DMS 273 (cell line): ENCODE results near the gene MCM9.

Source experiments
- DNase-seq: peaks from one replicate; lab custom pipeline; 2025; ENCODE audit not compliant: unreplicated experiment; lab: John Stamatoyannopoulos, UW

Gene MCM9

DNA sequence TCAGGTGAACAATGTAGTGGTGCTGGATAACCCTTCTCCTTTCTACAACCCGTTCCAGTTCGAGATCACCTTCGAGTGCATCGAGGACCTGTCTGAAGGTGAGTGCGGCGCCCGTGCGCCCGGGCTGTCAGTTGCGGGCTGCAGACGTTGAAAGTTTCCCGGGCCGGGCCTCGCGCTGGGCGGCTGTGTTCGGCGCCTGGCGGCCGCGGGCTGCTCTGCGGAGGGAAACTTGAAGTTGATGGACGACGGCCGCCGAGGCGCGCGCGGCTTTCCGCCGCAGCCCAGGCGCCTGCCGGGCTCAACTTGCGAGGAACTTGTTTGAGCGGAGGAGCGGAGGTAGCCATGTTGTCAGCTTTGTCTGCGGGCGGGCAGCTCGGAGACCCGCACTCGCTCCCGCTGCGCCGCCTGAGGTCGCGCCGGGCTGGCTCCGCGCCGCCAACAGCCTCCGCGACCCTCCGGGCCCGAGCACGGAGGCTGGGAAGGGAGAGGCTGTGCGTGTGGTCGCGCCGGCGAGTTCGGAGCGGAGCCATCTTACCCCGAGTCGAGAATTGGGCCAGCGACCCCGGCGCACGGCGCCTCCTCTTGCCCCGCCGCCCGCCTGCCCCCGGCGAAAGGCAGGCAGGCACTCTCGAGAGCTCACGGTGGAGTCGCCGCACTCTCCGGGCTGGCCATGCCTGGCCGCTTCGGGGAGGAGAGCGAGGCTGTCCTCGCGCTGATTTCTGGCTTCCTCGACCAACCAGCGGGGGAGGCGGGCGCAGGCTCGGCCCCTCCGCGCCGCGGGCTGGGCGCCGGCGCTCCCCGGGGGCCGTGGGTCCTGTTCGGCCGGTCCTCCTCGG lies 40.3 kb downstream of the MCM9 start:
- DNase-seq, result peak; percentile 79

DNA sequence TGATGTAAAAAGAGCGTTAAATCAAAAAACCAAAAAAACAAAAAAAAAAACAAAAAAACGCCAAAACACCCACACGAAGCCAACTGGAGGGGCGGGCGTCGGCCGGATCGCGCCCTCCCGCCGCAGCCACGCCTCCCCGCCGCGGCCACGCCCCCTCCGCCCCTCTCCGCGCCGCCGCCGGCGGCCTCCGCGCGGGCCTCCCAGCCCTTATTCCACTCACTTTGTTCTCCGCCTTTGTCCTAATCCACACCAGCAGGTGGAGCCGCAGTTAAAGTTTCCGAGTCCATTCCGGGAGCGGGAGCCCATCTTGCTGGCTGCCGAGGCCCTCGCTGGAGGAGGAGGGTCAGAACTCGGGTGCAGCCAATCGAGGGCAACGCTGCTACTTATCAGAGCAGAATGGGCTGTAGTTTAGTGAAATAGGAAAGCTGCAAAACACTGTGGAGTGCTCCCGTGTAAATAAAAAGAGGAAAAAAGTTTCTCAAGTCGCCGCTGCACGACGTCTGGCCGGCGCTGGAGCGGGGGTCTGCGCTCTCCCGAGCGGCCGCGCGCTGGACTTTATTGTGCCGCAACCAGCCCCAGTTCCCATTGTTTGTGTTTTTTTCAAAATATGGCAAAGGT lies 41.0 kb downstream of the MCM9 start, which contains the start of gene ASF1A:
Gene ASF1A (plus strand): TSS at position 346 of the 618 bp plus-strand sequence. CDS start 262 bp downstream, at position 608.
- peak; percentile 99 for DNase-seq

DNA sequence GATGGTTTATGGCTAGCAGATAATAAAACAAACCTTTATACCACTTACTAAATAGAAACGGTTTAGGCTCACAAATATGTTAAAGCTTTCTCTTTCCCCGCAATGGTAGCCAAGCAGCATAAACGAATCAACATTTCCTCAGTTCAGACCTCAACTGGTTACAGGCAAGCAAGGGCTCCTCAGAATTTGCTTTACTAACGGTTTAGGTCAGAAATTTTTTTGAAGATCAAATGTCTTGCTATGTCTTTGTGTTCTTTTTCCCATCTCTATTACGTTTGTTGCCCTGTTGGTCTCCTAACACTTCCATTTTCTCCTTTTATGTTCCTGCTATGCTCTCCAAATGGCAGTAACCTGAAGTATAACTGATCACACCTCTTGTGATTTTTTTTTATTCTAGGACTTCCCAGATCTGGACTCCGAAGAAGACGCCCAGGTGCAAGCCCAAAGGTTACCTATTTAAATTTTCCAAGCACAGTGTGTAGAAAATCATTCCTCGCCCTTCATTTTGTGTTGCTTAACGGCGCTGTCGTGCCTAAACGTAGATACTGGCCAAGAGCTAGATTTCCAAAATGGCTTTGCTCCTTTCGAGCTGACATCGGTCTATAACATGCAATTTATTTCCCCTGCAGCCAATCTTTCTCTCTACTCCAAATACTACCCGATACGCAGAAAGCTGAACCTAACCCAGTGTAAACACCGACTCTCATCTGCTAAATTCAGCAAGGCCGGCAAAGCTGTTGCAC lies 41.7 kb downstream of the MCM9 start:
- peak; percentile 82 for DNase-seq

DNA sequence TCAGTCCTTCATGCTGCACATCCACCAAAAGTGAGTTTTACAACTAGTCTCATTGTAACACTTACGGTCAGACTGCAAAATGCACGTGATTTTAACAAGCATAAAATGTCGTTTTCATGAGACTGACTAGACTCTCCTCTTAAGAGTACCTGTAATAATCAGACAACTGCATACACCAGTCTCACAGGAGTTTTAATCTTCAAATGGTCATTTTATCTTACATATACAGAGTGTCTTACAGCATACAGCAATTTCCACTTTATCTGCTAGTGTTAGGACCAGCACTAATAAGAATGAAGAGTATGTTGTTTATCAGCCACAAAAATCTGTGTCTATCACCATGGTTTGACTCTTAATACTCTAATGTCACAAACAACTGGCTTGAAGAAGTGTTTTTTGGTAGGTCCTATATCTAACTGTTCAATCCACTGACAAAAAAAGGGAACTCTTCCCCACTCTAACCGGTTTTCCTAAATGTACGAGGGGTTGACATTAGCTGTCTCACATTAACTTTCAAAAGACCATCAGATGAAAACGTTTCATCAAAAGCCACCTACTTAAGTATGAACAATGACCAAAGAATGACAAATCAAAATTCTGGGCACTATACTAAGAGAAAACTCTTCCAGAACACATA lies 42.5 kb downstream of the MCM9 start:
- DNase-seq, result no peak

DNA sequence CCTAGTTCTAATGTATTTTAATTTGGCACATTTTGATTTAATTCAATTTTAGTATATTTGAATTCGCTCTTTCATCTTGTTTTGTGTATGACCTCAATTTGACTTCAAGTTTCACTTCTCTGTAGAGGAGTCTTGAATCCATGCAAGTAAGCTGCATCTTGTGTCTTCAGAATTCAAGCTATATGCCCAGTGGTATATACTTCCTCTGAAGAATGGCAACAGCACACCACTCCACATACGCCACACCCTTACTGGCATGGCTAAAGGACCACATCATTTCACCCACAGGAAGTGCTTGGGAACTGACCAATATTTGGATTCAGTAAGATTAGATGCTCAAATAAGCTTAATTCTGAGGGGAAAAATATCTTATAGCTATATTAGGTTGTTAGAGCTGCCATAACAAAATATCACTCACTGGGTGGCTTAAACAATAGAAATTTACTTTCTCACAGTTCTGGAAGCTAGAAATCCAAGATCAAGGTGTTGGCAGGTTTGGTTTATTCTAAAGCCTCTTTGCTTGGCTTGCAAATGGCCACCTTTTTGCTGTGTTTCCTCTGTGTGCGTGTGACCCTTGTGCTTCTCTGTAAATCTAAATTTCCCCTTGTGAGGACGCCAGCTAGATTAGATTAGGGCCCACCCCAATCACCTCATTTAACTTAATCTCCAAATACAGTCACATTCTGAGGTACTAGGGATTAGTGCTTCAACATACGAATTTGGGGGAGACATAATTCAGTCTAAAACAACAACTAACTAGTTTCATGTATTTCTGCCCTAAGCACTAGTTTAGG lies 43.8 kb downstream of the MCM9 start:
- no peak for DNase-seq

DNA sequence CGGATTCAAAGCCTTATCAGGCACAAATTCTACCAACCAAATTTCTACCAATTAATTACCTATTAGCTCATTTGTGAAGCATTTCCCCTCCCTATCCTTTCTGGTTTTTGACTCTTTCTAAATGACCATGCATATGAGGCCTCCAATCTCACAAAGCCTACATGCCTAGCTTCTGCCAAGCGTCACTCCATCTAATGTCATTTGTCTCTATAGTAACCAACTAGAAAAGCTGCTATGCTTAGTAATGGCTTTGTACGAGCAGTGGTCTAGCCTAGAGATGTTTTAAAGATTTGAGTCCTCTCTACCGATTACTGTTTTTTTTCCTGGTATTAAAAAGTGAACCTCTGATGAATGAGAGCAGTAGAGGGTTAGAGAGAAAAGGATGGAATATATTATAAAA lies 45.8 kb downstream of the MCM9 start:
- no peak for DNase-seq

DNA sequence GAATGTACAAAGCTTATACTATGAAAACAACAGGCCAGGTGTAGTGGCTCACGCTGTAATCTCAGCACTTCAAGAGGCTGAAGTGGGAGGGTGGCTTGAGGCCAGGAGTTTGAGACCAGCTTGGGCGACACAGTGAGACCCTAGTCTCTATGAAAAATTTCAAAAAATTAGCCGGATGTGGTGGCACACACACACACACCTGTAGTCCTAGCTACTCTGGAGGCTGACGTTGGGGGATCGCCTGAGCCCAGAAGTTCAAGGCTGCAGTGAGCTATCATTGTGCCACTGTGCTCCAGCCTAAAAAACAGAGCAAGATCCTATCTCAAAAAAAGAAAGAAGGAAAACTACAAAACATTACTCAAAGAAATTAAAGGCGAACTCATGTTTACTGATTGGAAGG lies 48.3 kb downstream of the MCM9 start:
- no peak for DNase-seq

DNA sequence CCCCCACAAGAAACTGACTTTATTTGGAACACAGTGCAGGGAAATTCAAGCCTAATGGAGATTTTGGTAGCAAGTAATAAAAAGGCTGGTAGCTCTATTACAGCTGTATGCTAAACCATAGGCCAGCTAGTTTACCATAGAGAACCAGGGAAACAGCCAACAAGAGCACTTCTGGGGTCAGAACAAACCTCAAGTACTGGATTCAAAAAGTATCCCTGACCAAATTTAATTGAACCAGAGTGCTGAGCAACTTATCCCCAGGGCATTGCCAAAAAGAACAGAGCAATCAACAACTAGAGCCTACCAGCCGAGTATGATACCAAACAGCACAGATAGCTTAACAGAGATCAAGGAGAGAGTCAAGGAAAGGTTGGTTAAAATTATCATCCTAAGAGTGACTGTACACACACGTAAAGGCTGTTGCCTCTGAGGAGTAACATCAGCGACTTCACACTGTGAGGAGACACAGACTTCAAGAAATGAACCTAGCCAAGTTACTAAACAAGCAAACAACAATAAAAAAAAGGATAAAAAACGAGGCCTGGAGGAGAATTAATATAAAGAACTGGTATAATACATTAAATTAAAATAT lies 52.5 kb downstream of the MCM9 start:
- no peak for DNase-seq

DNA sequence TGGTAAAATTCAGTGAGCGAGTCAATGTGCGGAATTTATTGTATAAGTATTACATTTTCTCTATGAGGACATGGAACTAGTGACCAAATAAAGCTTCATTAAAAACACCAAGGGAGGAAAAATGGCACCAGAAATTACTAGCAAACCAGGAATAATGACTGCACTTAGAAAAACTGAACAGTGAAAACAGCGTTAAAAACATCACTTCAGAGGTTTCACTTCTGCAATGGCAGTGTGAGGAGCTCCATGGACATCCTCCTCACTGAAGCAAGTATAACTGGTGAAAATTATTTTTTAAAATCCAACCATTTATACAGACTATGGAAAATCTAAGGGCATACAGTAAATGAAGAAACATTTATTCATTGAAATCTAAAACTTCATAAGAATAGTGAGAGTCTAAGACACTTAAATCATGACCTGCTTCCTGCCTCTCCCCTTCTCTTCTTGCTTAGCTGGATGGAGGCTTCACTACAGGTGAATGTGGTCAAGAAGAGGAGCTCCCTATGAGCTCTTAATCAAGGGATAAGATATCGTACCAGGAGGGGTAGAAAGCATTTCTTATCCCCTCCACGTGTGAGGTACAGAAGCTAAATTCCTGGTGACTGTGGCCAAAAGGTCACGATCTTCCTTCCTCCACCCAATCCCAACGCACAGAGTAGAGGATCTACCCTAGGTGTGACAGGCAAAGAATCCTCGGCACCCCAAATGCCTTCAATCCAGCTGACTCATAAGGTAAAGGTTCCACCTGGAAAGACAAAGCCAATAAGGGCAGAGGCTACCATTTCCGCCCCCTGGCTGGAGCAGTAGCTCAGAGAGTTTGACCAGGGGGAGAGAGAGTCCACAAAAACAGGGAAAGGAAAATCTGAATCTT lies 53.3 kb downstream of the MCM9 start:
- no peak for DNase-seq

DNA sequence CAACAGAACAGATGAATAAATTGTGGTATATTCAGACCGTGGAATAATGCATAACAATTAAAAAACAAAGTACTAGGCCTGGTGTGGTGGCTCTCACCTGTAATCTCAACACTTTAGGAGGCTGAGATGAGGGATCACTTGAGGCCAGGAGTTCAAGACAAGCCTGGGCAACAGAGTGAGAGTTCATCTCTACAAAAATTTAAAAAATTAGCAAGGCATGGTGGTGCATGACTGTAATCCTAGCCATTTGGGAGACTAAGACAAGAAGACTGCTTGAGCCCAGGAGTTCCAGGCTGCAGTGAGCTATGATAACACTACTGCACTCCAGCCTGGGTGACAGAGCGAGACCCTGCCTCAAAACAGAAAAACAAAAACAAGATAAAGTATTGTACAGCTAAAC lies 57.2 kb downstream of the MCM9 start:
- no peak for DNase-seq

DNA sequence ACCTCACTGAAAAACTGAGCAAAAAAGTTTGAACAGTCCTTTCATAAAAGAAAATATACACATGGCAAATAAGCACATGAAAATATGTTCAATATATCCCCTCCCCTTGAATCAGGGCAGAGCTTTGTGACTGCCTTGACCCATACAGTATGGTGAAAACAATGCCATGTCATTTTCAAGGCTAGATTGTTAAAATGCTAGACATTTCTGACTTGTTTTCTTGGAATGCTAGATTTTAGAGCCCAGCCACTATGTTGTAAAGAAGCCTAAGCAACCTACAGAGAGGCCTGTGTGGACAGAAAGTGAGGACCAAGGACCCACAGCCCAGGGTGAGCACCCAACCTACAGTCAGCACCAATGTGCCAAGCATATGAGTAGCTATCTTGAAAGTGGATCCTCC lies 58.1 kb downstream of the MCM9 start:
- no peak for DNase-seq

DNA sequence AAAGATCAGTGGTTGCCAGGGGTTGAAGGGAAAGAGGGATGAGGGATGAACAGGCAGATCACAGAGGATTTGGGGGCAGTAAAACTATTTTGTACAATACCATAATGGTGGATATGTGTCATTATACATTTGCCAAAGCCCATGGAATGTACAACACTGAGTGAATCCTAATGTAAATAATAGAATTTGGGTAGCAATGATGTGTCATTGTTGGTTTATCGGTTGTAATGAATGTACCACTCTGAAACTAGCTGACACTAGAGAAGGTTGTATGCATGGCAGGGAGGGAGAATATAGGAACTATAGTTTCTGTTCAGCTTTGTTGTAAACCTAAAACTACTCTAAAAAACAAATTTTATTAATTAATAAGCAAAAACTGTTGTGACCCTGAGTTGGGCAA lies 58.8 kb downstream of the MCM9 start:
- no peak for DNase-seq

DNA sequence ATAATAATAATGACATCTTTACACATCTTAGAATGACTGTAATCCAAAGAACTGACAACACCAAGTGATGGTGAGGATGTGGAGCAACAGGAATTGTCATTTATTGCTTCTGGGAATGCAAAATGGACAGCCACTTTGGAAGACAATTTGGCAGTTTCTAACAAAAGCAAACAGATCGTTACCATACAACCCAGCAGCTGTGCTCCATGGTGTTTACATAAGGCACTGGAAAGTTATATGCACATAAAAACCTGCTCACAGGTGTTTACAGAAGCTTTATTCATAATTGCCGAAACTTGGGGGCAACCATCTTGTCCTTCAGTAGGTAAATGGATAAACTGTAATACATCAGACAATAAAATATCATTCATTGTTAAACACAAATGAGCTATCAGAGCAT lies 59.3 kb downstream of the MCM9 start:
- DNase-seq, result no peak

DNA sequence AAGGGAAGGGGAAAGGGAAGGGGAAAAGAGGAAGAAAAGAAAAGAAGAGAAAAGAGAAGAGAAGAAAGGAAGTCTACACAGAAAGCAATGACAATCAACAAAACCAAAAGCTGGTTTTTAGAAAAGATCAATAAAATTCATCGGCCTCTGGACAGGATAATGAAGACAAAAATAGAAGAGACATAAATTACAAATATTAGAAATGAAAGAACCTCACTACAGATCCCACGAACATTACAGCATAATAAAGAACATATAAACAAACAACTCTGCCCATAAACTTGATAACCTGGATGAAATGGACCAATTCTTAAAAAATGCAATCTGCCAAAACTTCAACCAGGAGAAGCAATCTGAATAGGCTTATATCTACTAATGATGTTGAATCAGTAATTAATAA lies 61.7 kb downstream of the MCM9 start:
- no peak for DNase-seq

DNA sequence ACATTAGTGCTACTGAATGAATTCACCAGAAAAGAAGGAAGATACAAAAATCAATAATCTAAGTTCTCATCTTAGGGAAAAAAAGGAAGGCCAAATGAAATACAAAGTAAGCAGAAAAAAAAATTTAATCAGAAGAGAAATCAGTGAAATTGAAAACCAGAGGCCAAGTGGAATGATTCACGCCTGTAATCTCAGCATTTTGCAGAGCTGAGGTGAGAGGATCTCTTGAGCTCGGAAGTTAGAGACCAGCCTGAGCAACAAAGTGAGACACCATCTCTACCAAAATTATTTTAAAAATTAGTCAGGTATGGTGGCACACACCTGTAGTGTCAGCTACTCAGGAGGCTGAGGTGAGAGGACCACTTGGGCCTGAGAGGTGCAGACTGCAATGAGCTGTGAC lies 62.2 kb downstream of the MCM9 start:
- DNase-seq, result no peak

DNA sequence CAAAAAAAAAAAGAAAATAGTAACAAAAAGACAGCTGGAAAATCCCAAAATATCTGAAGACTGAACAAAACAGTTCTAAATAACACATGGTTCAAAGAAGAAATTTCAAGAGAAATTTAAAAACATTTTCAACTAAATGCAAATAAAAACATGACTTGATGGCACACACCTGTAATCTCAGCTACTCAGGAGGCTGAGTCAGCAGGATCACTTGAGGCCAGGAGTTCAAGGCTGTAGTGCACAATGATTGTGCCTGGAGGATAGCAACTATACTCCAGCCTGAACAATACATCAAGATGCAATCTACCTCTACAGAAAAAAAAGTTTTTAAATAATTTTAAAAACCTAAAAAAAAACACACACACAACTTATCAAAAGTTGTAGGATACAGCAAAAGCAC lies 62.6 kb downstream of the MCM9 start:
- DNase-seq, result no peak

DNA sequence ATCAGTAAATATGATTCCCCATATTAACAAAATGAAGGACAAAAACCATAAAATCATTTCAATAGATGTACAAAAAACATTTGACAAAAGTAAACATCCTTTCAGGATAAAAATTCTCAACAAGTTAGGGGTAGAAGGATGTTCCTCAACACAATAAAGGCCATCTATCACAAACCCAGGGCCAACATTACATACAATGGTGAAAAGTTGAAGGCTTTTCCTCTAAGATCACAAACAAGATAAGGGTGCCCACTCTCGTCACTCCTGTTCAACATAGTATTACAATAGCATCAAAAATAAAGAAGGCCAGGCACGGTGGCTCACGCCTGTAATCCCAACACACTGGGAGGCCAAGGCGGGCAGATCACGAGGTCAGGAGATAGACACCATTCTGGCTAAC lies 63.6 kb downstream of the MCM9 start:
- DNase-seq, result no peak

DNA sequence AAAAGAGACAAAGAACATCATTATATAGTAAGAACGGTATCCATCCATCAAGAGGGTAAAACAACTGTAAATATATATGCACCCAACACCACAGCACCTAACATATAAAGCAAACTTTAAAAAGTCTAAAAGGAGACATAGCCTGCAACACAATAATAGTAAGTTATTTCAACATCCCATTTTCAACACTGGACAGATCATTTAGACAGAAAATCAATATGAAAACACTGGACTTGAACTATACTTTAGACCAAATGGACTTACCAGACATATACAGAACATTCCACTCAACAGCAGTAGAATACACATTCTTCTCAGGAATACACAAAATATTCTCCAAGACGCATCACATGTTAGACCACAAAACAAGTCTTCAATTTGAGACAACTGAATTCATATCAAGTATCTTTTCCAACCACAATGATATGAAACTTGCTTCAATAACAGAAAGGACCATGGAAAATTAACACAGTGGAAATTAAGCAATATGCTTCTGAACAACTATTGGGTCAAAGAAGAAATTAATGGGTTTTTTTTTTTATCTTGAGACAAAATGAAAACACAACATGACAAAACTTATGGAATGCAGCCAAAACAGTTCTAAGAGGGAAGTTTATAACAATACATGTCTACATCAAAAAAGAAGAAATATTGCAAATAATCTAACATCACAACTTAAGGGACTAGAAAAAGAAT lies 64.9 kb downstream of the MCM9 start:
- DNase-seq, result no peak

DNA sequence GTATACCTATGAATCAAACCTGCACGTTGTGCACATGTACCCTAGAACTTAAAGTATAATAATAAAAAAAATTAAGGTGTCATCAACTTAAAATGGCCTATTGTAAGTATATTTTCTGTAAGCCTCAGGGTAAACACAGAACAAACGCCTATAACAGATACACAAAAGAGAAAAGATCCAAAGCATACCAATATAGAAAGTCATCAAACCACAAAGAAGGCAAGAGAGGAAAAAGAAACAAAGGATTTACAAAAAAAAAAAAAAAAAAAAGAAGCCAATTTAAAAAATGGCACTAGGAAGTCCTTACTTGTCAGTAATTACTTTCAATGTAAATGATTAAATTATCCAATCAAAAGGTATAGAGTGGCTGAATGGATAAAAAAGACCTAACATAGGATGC lies 65.6 kb downstream of the MCM9 start:
- no peak for DNase-seq
